GM18517 (cell line): ENCODE data around the gene DGCR2.
"Not testable (repeated sequence)": the region's sequence is repeated elsewhere in the genome, so short reads cannot be mapped to it uniquely, and the experiment has no call there.

ENCODE experiments used
- ATAC-seq: cut with Tn5 transposase; IDR thresholded peaks from one replicate; pipeline ENCODE4 v1.9.1; 2021; ENCODE audit warnings: mild to moderate bottlenecking, moderate library complexity; ENCODE audit not compliant: unreplicated experiment

DGCR2 gene

GRCh38 chr22:18988958-18989357, 133.3 kb downstream of the DGCR2 start:
- no peak for ATAC-seq

GRCh38 chr22:18987765-18988164, 134.4 kb downstream of the DGCR2 start:
- no peak for ATAC-seq

DNA sequence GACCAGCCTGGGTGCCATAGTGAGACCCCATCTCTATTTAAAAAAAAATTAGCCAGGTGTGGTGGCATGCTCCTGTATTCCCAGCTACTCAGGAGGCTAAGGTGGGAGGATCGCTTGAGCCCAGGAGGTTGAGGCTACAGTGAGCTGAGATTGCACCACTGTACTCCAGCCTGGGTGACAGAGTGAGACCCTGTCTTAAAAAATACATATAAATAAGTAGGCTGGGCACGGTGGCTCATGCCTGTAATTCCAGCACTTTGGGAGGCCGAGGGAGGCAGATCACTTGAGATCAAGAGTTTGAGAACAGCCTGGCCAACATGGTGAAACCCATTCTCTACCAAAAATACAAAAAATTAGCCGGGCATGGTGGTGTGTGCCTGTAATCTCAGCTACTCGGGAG, 135.1 kb downstream of the DGCR2 start:
- not testable (repeated sequence) for ATAC-seq
